LNCAP (cell line): ENCODE data around the gene TP53TG5.

Experiments used
- CTCF ChIP-seq: fragments of 450-650 bp; IDR thresholded peaks from 2 replicates; pipeline ENCODE4 v1.5.1; 2017; ENCODE audit warnings: mild to moderate bottlenecking

TP53TG5 gene

GRCh38 chr20:45407783-45408645 lies 29.9 kb upstream of the TP53TG5 start, which contains the start of gene DBNDD2:
TSS of gene DBNDD2 (plus strand) at chr20:45408289. CDS start at chr20:45408468, 179 bp downstream.
- no peak for TF ChIP-seq CTCF

GRCh38 chr20:45407067-45407745 lies 29.1 kb upstream of the TP53TG5 start:
- TF ChIP-seq CTCF, result no peak

GRCh38 chr20:45406260-45407066 lies 28.3 kb upstream of the TP53TG5 start:
- TF ChIP-seq CTCF, result no peak

GRCh38 chr20:45405571-45406259 lies 27.6 kb upstream of the TP53TG5 start:
- no peak for TF ChIP-seq CTCF

GRCh38 chr20:45404438-45404837 lies 26.3 kb upstream of the TP53TG5 start:
- TF ChIP-seq CTCF, result no peak

- no peak for TF ChIP-seq CTCF
Observed at GRCh38 chr20:45402946-45403345, 24.8 kb upstream of the TP53TG5 start.
